Measurements from ENCODE around the gene ABAT.

- no peak for TF ChIP-seq RAD51 (IDR thresholded peaks at IDR 0.05)
- no peak for TF ChIP-seq ATF3 (IDR thresholded peaks at IDR 0.05; ENCODE audit: borderline replicate concordance, extremely low read depth, low read depth, low read length)
- no peak for TF ChIP-seq CTCF (IDR thresholded peaks at IDR 0.05 in 2 of 3, conservative IDR thresholded peaks at IDR 0.05 in 1 of 3; ENCODE audit: control insufficient read depth in 2 of 3, extremely low read depth in 1 of 3, insufficient read depth in 1 of 3, low read depth in 3 of 3, low read length in 3 of 3)
- TF ChIP-seq BACH1 (IDR thresholded peaks at IDR 0.05; ENCODE audit: borderline replicate concordance): no peak
- no peak for TF ChIP-seq ATF2 (IDR thresholded peaks at IDR 0.05; ENCODE audit: low read length)
Observed at GRCh38 chr16:8832717-8833105, 158.3 kb downstream of the ABAT start.

Measured in GM12878 (cell line).